Stimulated activated naive CD8-positive, alpha-beta T cell treated with anti-CD3 and anti-CD28 coated beads, Interleukin-15, Interleukin-2, amounts not matched to agents 100 ng/mL and 50 ng/mL, for 24 hours (primary cell): ENCODE measurements around the gene UPF1.

Experiments
- H3K27ac Mint-ChIP-seq: one replicate; pipeline ENCODE4 v1.8.0; 2021; ENCODE audit warnings: mild to moderate bottlenecking, mixed read lengths
- H3K27me3 Mint-ChIP-seq: one replicate; pipeline ENCODE4 v1.8.0; 2021; ENCODE audit warnings: mixed read lengths
- H3K36me3 Mint-ChIP-seq: one replicate; pipeline ENCODE4 v1.8.0; 2021; ENCODE audit warnings: low read depth, mixed read lengths
- H3K4me1 Mint-ChIP-seq: one replicate; pipeline ENCODE4 v1.8.0; 2021; ENCODE audit warnings: low read depth, mixed read lengths
- H3K4me3 Mint-ChIP-seq: one replicate; pipeline ENCODE4 v1.8.0; 2021; ENCODE audit warnings: mild to moderate bottlenecking, mixed read lengths
- H3K9me3 Mint-ChIP-seq: one replicate; pipeline ENCODE4 v1.8.0; 2021; ENCODE audit warnings: mixed read lengths

UPF1 gene

DNA sequence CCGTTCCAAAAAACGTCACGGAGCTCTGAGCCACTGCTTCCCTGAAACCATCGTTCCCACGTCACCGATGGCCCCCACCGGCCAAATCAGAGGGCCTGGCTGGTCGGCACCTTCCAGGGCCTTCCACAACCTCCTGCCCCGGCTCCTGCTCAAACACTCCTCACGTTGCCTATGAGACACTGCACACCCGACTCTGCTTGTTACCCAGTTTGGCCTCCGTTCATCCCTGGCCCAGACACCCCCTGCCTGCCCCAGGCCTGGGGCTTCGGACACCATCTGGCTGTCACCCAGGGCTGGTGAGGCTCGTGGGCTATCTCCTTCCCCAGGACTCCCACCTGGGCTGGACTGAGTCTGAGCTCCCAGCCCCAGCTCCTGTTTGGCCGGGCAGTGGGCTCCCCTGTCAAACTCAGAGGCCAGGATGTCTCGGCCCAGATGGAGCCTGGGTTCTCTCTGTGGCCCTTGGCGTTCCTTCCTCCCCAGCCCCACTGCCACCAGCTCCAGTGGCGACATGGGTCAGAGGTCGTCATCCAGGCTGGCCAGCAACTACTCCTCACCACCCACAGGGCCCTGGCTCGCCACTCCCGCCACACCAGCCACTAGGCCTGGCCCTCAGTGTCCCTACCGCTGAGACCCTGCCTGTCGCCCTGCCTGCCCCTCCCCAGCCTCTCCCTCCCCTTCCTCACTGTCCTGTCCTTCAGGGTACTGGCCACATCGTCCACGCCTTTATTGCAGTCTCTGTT lies 46.5 kb downstream of the UPF1 start:
- Mint-ChIP-seq H3K27ac (no peak overlapping the region), H3K4me3 (no peak overlapping the region), H3K36me3 (no peaks in the 10 kb centered on the region), H3K27me3 (no peaks in the 10 kb centered on the region), H3K9me3 (no peaks in the 10 kb centered on the region), H3K4me1 (no peaks in the 10 kb centered on the region)

GRCh38 chr19:18878858-18879578 lies 47.3 kb downstream of the UPF1 start:
- no peak overlapping the region for H3K4me3 Mint-ChIP-seq
- no peak overlapping the region for H3K27ac Mint-ChIP-seq
- H3K9me3 Mint-ChIP-seq: no peaks in the 10 kb centered on the region
- no peaks in the 10 kb centered on the region for H3K4me1 Mint-ChIP-seq
- H3K36me3 Mint-ChIP-seq: no peaks in the 10 kb centered on the region
- no peaks in the 10 kb centered on the region for H3K27me3 Mint-ChIP-seq

GRCh38 chr19:18879579-18880373 lies 48.0 kb downstream of the UPF1 start:
- H3K36me3 Mint-ChIP-seq: no peaks in the 10 kb centered on the region
- no peaks in the 10 kb centered on the region for H3K4me1 Mint-ChIP-seq
- H3K9me3 Mint-ChIP-seq: no peaks in the 10 kb centered on the region
- no peak overlapping the region for H3K27ac Mint-ChIP-seq
- H3K27me3 Mint-ChIP-seq: no peaks in the 10 kb centered on the region
- H3K4me3 Mint-ChIP-seq: no peak overlapping the region

DNA sequence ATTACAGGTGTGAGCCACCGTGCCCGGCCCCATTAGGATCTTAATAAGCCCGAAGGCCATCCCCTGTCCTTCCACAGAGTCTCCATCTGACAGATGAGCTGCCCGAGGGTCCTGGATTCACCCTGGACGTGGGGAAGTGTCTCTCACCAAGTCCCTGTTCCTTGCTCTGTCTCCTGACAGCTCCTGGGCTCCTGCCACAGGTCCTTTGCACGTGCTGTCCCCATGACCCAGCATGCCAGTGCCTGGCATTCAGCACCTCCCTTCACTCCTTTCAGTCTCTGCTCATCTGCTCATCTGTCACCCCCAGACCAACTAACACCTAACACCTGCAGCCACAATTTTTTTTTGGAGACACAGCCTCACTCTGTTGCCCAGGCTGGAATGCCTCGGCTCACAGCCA lies 49.7 kb downstream of the UPF1 start:
- Mint-ChIP-seq H3K4me1 (no peaks in the 10 kb centered on the region), H3K9me3 (no peaks in the 10 kb centered on the region), H3K27me3 (no peaks in the 10 kb centered on the region), H3K36me3 (no peaks in the 10 kb centered on the region), H3K27ac (no peak overlapping the region), H3K4me3 (no peak overlapping the region)

DNA sequence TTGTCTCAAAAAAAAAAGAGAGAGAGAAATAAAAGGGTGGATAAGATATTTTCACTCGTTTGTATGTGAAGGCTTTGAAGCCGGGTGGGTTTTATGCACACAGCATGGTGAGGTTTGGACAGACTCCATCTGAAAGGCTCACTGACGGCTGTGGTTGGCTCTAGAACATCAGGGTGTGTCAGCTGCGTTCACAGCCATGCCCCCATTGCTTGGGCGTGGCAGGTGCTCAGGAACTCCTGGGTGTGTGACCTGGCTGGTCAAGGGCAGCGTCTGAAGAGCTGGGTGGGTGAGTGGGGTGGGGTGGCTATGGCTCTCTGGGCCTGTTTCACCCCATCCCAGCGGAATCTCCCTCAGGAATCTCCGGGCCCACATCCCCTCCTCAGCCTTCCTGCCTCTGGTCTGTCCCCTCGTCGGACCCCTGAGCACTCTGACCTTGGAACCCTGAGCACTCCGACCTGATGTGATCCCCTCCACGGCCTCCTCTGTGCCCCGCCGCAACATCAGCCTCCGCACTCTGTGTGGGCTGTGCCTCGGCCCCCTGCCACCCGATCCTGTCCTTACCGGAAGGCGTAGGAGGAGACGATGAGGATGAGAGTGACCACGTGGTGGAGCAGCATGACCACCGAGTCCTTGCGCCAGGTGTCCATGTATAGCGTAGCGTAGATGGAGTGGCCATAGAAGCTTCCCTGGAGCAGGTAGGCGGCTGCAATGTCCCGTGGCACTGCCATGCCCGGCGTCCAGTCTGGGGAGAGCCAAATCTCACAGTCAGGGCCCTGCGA lies 52.0 kb downstream of the UPF1 start:
- Mint-ChIP-seq H3K4me3 (no peak overlapping the region), H3K27ac (no peak overlapping the region), H3K27me3 (no peaks in the 10 kb centered on the region), H3K9me3 (no peaks in the 10 kb centered on the region), H3K36me3 (no peaks in the 10 kb centered on the region), H3K4me1 (no peaks in the 10 kb centered on the region)

- peaks cover 3% of the 10 kb centered on the region for H3K27me3 Mint-ChIP-seq
- no peaks in the 10 kb centered on the region for H3K9me3 Mint-ChIP-seq
- no peak overlapping the region for H3K27ac Mint-ChIP-seq
- no peaks in the 10 kb centered on the region for H3K4me1 Mint-ChIP-seq
- no peaks in the 10 kb centered on the region for H3K36me3 Mint-ChIP-seq
- H3K4me3 Mint-ChIP-seq: no peak overlapping the region
Observed at GRCh38 chr19:18886972-18887371, 55.2 kb downstream of the UPF1 start.

- no peaks in the 10 kb centered on the region for H3K9me3 Mint-ChIP-seq
- H3K4me3 Mint-ChIP-seq: no peak overlapping the region
- H3K4me1 Mint-ChIP-seq: peaks cover 3% of the 10 kb centered on the region
- H3K27me3 Mint-ChIP-seq: peaks cover 11% of the 10 kb centered on the region
- H3K27ac Mint-ChIP-seq: no peak overlapping the region
- H3K36me3 Mint-ChIP-seq: no peaks in the 10 kb centered on the region
Observed at GRCh38 chr19:18889949-18890745, 58.4 kb downstream of the UPF1 start.

DNA sequence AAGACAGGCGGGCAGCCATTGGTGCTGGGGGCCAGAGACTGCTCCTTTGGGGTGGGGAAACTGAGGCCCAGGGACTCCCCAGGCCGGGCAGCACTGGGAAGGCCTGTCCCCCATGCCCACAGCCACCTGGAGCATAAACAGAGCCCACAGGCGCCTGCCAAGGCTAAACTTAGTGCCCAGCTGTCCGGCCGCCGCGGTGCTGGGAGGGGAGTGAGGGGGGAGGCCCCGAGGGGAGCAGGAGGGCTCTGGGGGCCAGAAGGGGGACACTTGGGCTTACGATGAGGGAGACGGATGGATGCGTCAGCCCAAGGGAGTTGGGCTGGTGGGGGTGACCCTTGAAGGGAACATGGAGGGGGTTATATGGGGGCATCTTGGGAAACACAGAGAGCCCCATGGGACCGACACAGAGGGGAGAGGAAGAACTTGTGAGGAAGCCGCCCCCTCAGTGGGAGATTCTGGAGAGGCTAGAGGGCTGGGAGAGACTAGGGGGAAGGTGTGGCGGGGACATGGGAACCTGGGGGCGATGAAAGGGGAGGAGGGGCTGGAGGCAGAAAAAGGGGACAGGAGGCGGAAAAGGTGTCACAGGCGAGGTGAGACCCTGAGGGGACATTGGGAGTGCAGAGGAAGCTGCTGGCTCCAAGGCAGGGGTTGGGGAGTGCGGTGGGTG lies 62.0 kb downstream of the UPF1 start:
- no peak overlapping the region for H3K27ac Mint-ChIP-seq
- H3K27me3 Mint-ChIP-seq: peaks cover 26% of the 10 kb centered on the region
- H3K9me3 Mint-ChIP-seq: no peaks in the 10 kb centered on the region
- H3K4me3 Mint-ChIP-seq: no peak overlapping the region
- H3K36me3 Mint-ChIP-seq: no peaks in the 10 kb centered on the region
- peaks cover 9% of the 10 kb centered on the region for H3K4me1 Mint-ChIP-seq

DNA sequence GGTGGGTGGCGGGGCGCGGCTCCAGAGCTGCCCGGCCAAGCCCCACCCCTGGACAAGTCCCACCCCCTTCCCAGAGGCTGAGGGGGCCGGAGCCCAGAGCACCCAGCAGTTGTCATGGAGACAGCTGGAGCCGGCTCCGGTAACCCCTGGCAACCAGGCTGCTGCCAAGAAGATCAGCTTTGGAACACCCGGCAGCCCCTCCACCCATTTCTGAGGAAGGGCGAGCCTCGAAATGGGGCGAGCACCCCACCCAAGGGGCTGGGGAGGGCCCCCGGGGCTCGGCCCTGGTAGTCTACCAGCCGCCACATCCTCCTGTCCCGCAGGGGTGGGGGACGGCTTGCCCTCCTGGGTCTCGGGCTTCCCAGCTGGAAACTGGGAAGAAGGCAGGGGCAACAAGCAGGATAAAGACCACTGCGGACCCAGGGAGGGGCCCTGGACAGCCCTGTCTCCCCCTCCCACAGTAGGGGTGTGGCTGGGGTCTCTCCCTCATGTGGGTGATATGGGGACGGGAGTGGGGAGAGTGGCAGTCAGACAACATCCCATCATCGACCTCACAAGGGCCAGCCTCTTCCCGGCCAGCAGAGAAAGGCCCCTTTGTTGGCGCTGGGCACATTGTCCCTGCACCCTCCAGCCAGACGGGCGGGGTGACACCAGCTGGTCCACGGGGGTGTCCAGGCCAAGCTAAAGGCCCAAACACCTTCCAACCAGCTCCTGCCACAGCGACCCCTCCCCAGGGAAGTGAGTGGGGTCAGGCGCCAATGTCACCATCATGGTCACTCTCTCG lies 62.7 kb downstream of the UPF1 start:
- H3K27ac Mint-ChIP-seq: no peak overlapping the region
- no peak overlapping the region for H3K4me3 Mint-ChIP-seq
- H3K27me3 Mint-ChIP-seq: peaks cover 23% of the 10 kb centered on the region
- H3K4me1 Mint-ChIP-seq: peaks cover 9% of the 10 kb centered on the region
- no peaks in the 10 kb centered on the region for H3K9me3 Mint-ChIP-seq
- no peaks in the 10 kb centered on the region for H3K36me3 Mint-ChIP-seq

- Mint-ChIP-seq H3K9me3 (no peaks in the 10 kb centered on the region), H3K4me1 (peaks cover 9% of the 10 kb centered on the region), H3K36me3 (no peaks in the 10 kb centered on the region), H3K27ac (no peak overlapping the region), H3K27me3 (peaks cover 23% of the 10 kb centered on the region), H3K4me3 (no peak overlapping the region)
Observed at GRCh38 chr19:18895038-18895823, 63.5 kb downstream of the UPF1 start.

DNA sequence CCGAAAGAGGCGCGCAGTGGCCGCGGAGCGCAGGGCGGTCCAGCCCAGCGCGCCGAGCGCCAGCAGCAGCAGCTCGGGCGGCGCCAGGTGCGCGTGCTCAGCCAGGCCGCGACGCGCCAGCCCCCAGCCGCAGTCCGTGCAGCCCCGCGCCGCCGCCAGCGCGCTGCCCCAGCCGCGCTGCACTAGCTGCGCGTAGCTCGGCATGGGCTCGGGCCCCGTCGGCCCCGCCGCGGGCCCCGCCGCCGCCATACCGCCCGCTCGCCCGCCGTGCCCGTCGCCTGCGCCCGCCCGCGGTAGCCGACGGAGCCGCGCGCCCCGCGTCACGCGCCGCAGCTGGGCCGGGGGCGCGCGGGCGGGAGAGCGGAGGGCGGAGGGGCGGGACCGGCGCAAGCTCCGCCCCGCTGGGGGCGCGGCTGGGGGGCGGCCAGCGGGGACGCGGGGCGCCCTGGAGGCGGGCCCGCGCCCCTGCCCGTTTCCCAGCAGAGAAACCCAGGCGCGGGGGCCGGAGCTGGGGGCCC lies 64.1 kb downstream of the UPF1 start, which contains the start of gene CERS1:
Gene CERS1 (minus strand): TSS at position 335 of the 518 bp plus-strand sequence. CDS start 86 bp downstream, at position 249.
- peaks cover 23% of the 10 kb centered on the region for H3K27me3 Mint-ChIP-seq
- H3K27ac Mint-ChIP-seq: no peak within 1 kb of the TSS
- peak within 1 kb of the TSS; percentile 49 for H3K4me3 Mint-ChIP-seq
- H3K4me1 Mint-ChIP-seq: peaks cover 9% of the 10 kb centered on the region
- H3K9me3 Mint-ChIP-seq: no peaks in the 10 kb centered on the region
- peaks cover 5% of the 10 kb centered on the region for H3K36me3 Mint-ChIP-seq

DNA sequence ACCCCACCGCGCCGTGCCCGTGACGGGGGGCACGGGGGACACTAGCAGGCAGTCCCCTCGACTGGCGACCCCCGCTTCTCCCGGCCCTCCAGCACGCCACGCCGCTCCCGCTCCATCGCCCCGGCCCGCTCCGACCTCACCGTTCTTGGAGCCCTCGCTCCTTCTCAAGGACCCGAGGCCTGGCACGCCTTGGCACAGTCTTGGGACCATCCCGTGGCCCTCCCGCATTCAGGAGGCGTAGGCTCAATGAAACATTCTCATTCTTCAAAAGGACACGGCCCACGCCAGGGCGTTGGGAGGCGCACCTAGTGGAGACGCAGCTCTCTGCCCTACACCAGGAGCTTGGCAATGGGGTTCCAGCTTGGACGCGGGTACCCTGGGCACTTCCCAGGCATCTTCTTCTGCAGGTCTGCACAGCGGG lies 64.7 kb downstream of the UPF1 start:
- Mint-ChIP-seq H3K9me3 (no peaks in the 10 kb centered on the region), H3K27me3 (peaks cover 23% of the 10 kb centered on the region), H3K4me3 (peak overlapping the region; percentile 49), H3K4me1 (peaks cover 9% of the 10 kb centered on the region), H3K27ac (no peak overlapping the region), H3K36me3 (peaks cover 7% of the 10 kb centered on the region)
